ENCODE data around the gene UBAC2. TPM values are rescaled to one million over a fixed set of nuclear protein-coding genes. Genes with fewer than 3 reads are reported as not detected.

UBAC2 gene
- polyA plus RNA-seq, 3 donors, result 59.6 to 113 (median 96.7) TPM

DNA sequence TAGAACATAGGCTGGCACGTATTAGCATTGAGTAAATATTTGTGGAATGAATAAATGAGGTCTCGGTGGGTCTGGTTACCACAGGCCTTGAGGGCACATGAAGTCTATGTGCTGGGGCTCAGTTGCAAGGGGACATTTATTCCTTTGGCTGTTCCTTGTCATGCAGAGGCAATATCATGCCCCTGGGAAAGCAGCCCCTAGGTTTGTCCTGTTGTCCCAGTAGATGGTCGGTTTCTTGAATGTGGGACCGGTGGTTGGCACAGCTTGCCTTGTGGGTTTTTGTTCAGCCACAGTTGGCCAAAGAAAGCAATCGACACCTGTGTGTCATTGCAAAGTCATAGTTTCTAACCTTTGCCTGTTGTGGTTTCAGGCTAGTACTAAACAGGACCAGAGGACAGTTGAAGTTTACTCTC lies 131.2 kb downstream of the UBAC2 start:
- Histone ChIP-seq H4K20me1 (ENCODE audit: insufficient read depth, low read length) (no peaks in the 10 kb centered on the region), H3K9me3 (replicated peaks in 1 of 2; ENCODE audit: control insufficient read depth in 1 of 2, insufficient read depth in 1 of 2, low read length in 2 of 2) (no peaks in the 10 kb centered on the region), H3K4me2 (replicated peaks; ENCODE audit: extremely low read depth, low read length, poor library complexity, severe bottlenecking) (no peak overlapping the region), H3K27ac (ENCODE audit: low read depth in 1 of 2, low read length in 2 of 2) (peak overlapping the region in 1 of 2 donors; percentile 22), H3K79me2 (ENCODE audit: insufficient read depth, low read length) (no peaks in the 10 kb centered on the region), H3K9ac (ENCODE audit: insufficient read depth, low read length, poor library complexity, severe bottlenecking) (no peak overlapping the region), H2AFZ (ENCODE audit: insufficient read depth, low read depth, low read length, poor library complexity, severe bottlenecking) (no peak overlapping the region), H3K36me3 (replicated peaks in 1 of 2; ENCODE audit: control insufficient read depth in 1 of 2, insufficient read depth in 2 of 2, low read length in 2 of 2) (peaks cover 14 to 47% of the 10 kb centered on the region in 2 donors), H3K4me3 (replicated peaks in 1 of 3; ENCODE audit: low read depth in 2 of 3, low read length in 3 of 3) (no peak overlapping the region), H3K4me1 (ENCODE audit: control insufficient read depth in 1 of 2, insufficient read depth in 2 of 2, low read length in 2 of 2) (peaks cover 10 to 26% of the 10 kb centered on the region in 2 donors), H3K27me3 (ENCODE audit: control insufficient read depth in 2 of 2, insufficient read depth in 2 of 2, low read length in 2 of 2) (no peaks in the 10 kb centered on the region)
- peaks cover 0 to 1% (median 0%) of the 10 kb centered on the region in 7 donors for H3K9me3 Mint-ChIP-seq
- no peak for DNase-seq
- H3K27me3 Mint-ChIP-seq (ENCODE audit: low read depth in 3 of 3), result peaks cover 0 to 1% (median 0%) of the 10 kb centered on the region in 3 donors
- H3K4me1 Mint-ChIP-seq, result peaks cover 26% of the 10 kb centered on the region
- intact Hi-C loops (cut with micrococcal nuclease), result no loop called here
- 84% methylated on average over 4 of the region's 5 CpGs for WGBS (ENCODE audit: insufficient coverage)
- TF ChIP-seq, protein P1, sequence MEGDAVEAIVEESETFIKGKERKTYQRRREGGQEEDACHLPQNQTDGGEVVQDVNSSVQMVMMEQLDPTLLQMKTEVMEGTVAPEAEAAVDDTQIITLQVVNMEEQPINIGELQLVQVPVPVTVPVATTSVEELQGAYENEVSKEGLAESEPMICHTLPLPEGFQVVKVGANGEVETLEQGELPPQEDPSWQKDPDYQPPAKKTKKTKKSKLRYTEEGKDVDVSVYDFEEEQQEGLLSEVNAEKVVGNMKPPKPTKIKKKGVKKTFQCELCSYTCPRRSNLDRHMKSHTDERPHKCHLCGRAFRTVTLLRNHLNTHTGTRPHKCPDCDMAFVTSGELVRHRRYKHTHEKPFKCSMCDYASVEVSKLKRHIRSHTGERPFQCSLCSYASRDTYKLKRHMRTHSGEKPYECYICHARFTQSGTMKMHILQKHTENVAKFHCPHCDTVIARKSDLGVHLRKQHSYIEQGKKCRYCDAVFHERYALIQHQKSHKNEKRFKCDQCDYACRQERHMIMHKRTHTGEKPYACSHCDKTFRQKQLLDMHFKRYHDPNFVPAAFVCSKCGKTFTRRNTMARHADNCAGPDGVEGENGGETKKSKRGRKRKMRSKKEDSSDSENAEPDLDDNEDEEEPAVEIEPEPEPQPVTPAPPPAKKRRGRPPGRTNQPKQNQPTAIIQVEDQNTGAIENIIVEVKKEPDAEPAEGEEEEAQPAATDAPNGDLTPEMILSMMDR (IDR thresholded peaks at IDR 0.05), result no peak
- H3K27ac Mint-ChIP-seq, result peak overlapping the region in 1 of 7 donors; percentile 65
- peaks cover 50 to 53% of the 10 kb centered on the region in 2 donors for H3K36me3 Mint-ChIP-seq
- H3K4me3 Mint-ChIP-seq, result no peak overlapping the region

DNA sequence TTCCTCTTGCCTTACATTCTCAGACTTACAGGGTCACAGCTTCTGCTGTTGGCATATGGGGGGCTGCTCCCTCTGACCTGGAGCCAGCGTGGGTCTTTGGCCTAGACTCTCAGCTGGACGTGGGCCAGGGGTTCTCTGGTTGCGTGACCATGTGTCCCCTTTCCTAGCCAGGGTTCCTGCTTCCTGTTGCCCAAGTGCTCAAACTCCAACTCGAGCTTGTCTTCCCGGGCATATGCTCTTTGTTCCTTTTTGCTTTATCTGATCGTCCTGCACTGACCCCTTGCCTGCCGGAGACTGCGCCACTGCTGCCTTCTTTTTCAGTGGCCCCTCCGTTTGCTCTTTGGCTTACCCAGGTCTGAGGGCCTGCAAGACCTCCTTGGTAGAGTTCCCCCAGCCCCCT lies 131.8 kb downstream of the UBAC2 start:
- Histone ChIP-seq H3K4me2 (replicated peaks; ENCODE audit: extremely low read depth, low read length, poor library complexity, severe bottlenecking) (no peak overlapping the region), H3K36me3 (replicated peaks in 1 of 2; ENCODE audit: control insufficient read depth in 1 of 2, insufficient read depth in 2 of 2, low read length in 2 of 2) (peaks cover 14 to 47% of the 10 kb centered on the region in 2 donors), H3K27ac (ENCODE audit: low read depth in 1 of 2, low read length in 2 of 2) (peak overlapping the region in 1 of 2 donors; percentile 22), H4K20me1 (ENCODE audit: insufficient read depth, low read length) (no peaks in the 10 kb centered on the region), H2AFZ (ENCODE audit: insufficient read depth, low read depth, low read length, poor library complexity, severe bottlenecking) (no peak overlapping the region), H3K9ac (ENCODE audit: insufficient read depth, low read length, poor library complexity, severe bottlenecking) (no peak overlapping the region), H3K9me3 (replicated peaks in 1 of 2; ENCODE audit: control insufficient read depth in 1 of 2, insufficient read depth in 1 of 2, low read length in 2 of 2) (no peaks in the 10 kb centered on the region), H3K4me3 (replicated peaks in 1 of 3; ENCODE audit: low read depth in 2 of 3, low read length in 3 of 3) (no peak overlapping the region), H3K79me2 (ENCODE audit: insufficient read depth, low read length) (no peaks in the 10 kb centered on the region), H3K4me1 (ENCODE audit: control insufficient read depth in 1 of 2, insufficient read depth in 2 of 2, low read length in 2 of 2) (peaks cover 10 to 26% of the 10 kb centered on the region in 2 donors), H3K27me3 (ENCODE audit: control insufficient read depth in 2 of 2, insufficient read depth in 2 of 2, low read length in 2 of 2) (no peaks in the 10 kb centered on the region)
- H3K9me3 Mint-ChIP-seq, result no peaks in the 10 kb centered on the region
- peaks cover 0 to 1% (median 0%) of the 10 kb centered on the region in 3 donors for H3K27me3 Mint-ChIP-seq (ENCODE audit: low read depth in 3 of 3)
- no peak overlapping the region for H3K4me3 Mint-ChIP-seq
- H3K4me1 Mint-ChIP-seq, result peaks cover 26% of the 10 kb centered on the region
- intact Hi-C loops (cut with micrococcal nuclease), result no loop called here
- DNase-seq, result peak in 2 of 3 donors; percentile 39 to 42
- peak overlapping the region in 6 of 7 donors; percentile 15 to 86 (median 51) for H3K27ac Mint-ChIP-seq
- peaks cover 46 to 49% of the 10 kb centered on the region in 2 donors for H3K36me3 Mint-ChIP-seq
- TF ChIP-seq, protein P1 (IDR thresholded peaks at IDR 0.05), result no peak
- WGBS (ENCODE audit: insufficient coverage), result 37% methylated on average over 9 of the region's 9 CpGs

Data from CD14-positive monocyte (primary cell).